GM12892 (cell line): ENCODE results near the gene FARP2.

Experiments
- POLR2A ChIP-seq: IDR thresholded peaks from 2 replicates; pipeline ENCODE4 v1.6.1; 2011; ENCODE audit warnings: low read depth, low read length, control low read depth
- POLR2AphosphoS5 ChIP-seq: IDR thresholded peaks from 2 replicates; pipeline ENCODE4 v1.6.1; 2011; ENCODE audit warnings: low read depth, low read length, control low read depth

GRCh38 chr2:241373446-241373845 is 17.4 kb downstream of the FARP2 start:
- no peak for TF ChIP-seq POLR2A
- TF ChIP-seq POLR2AphosphoS5: no peak
